ENCODE measurements around the gene ASXL3.

ASXL3 gene

GRCh38 chr18:33712719-33713118 lies 134.7 kb downstream of the ASXL3 start:
- POLR2A ChIA-PET (ENCODE audit: low non-redundant PET), result no interaction called here
- TF ChIP-seq, protein P1, sequence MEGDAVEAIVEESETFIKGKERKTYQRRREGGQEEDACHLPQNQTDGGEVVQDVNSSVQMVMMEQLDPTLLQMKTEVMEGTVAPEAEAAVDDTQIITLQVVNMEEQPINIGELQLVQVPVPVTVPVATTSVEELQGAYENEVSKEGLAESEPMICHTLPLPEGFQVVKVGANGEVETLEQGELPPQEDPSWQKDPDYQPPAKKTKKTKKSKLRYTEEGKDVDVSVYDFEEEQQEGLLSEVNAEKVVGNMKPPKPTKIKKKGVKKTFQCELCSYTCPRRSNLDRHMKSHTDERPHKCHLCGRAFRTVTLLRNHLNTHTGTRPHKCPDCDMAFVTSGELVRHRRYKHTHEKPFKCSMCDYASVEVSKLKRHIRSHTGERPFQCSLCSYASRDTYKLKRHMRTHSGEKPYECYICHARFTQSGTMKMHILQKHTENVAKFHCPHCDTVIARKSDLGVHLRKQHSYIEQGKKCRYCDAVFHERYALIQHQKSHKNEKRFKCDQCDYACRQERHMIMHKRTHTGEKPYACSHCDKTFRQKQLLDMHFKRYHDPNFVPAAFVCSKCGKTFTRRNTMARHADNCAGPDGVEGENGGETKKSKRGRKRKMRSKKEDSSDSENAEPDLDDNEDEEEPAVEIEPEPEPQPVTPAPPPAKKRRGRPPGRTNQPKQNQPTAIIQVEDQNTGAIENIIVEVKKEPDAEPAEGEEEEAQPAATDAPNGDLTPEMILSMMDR (conservative IDR thresholded peaks at IDR 0.05; ENCODE audit: low read depth), result no peak
- H3K27ac ChIP-seq, result no peak overlapping the region
- DNase-seq (ENCODE audit: low spot score), result no peak
- CTCF ChIA-PET, result no interaction called here

- ChIA-PET POLR2A (ENCODE audit: low non-redundant PET) (no interaction called here), CTCF (no interaction called here)
- DNase-seq (ENCODE audit: low spot score), result no peak
- no peak overlapping the region for H3K27ac ChIP-seq
- TF ChIP-seq, protein P1 (conservative IDR thresholded peaks at IDR 0.05; ENCODE audit: low read depth), result no peak
These were observed 138.2 kb downstream of the ASXL3 start for GRCh38 chr18:33716061-33716683.

DNA sequence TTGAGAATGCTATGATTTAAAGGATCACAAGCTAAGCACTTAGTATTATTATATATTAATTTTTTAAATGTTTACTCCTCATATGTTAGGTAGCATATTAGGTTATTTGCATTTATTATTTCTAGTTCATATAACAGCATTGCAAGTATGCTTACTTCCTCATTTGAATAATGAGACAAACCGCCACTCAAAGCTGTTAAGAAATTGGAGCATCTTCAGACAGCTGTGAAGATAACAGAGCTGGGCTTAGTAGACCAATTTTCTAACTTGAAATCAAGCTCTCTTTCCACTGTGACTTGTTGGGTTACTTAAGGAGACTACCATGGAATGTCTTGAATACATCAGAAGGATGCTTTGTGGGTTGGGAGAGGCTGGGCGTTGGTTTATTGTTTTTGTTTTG lies 139.3 kb downstream of the ASXL3 start:
- POLR2A ChIA-PET (ENCODE audit: low non-redundant PET), result no interaction called here
- CTCF ChIA-PET, result no interaction called here

GRCh38 chr18:33720133-33720532 lies 142.1 kb downstream of the ASXL3 start:
- CTCF ChIA-PET, result no interaction called here
- DNase-seq (ENCODE audit: low spot score), result no peak
- TF ChIP-seq, protein P1 (conservative IDR thresholded peaks at IDR 0.05; ENCODE audit: low read depth), result no peak
- POLR2A ChIA-PET (ENCODE audit: low non-redundant PET), result no interaction called here
- H3K27ac ChIP-seq, result no peak overlapping the region

More for the DNA sequence above, 139.3 kb downstream of the ASXL3 start:
- H3K27ac ChIP-seq, result no peak overlapping the region
- no peak for DNase-seq (ENCODE audit: low spot score)
- TF ChIP-seq, protein P1 (conservative IDR thresholded peaks at IDR 0.05; ENCODE audit: low read depth), result no peak

DNA sequence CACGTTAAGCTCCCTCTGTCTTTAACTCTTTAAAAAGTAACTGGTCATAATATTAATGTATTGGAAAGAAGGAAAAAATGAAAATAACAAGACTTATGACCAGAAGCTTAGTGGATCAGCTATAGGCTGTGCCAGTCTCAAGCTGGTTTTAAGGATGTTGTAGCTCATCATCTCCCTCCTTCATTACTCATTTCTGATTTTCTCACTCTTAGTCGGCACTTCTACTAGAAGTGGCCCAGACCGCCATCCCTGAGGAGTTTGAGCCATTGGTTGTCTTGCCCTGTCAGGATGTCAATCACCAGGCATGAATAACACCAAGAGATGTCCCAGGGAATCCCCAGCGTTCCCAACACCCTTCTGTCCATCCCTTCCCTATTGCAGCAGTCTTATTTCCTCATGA lies 151.5 kb downstream of the ASXL3 start:
- ChIA-PET CTCF (no interaction called here), POLR2A (ENCODE audit: low non-redundant PET) (no interaction called here)
- DNase-seq (ENCODE audit: low spot score), result no peak
- no peak overlapping the region for H3K27ac ChIP-seq
- TF ChIP-seq, protein P1 (conservative IDR thresholded peaks at IDR 0.05; ENCODE audit: low read depth), result no peak

DNA sequence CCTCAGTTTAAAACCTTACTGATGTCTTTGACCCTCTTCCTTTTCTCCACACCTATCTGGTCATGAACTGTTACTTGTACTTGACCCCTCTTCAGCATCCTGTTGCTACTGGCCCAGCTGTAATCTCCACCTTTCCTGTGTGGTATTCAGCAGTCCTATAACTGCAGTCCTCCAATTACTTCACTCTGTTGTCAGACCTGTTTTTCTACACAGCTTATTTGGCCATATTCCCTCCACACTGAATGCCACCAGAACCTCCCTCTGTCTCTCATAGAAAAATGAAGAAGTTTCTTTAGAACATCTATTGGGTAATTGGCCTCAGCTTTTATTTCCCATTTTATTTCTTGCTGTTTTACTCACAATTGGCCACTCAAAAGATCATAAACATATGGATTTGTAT lies 155.4 kb downstream of the ASXL3 start:
- H3K27ac ChIP-seq, result no peak overlapping the region
- TF ChIP-seq, protein P1 (conservative IDR thresholded peaks at IDR 0.05; ENCODE audit: low read depth), result no peak
- ChIA-PET POLR2A (ENCODE audit: low non-redundant PET) (no interaction called here), CTCF (no interaction called here)
- DNase-seq (ENCODE audit: low spot score), result no peak

DNA sequence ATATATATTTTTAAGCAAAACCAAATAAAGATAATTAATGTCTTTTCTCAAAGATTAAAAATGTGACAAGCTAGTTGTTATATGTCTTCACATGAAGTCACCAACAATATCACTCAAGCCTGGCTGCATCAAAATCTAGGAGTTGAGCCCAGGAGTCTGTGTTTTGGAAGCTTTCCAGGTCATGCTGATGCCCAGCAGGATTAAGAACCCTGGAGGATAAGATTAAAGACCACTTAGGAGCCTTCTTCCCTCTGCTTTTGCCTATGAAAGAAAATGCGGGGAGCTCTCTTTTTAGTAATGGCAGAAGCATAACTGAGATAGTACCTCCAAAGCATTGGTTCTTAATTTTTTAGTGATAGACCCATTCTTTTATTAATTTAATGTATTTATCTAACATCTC lies 157.4 kb downstream of the ASXL3 start:
- CTCF ChIA-PET, result no interaction called here
- TF ChIP-seq, protein P1 (conservative IDR thresholded peaks at IDR 0.05; ENCODE audit: low read depth), result no peak
- POLR2A ChIA-PET (ENCODE audit: low non-redundant PET), result no interaction called here
- no peak overlapping the region for H3K27ac ChIP-seq
- DNase-seq (ENCODE audit: low spot score), result no peak

Measured in RWPE1 (cell line).